ENCODE measurements around the gene ZNF236.
A peak's percentile ranks its signal among the peaks of the same experiment; 100 is the strongest.

The ZNF236 gene

DNA sequence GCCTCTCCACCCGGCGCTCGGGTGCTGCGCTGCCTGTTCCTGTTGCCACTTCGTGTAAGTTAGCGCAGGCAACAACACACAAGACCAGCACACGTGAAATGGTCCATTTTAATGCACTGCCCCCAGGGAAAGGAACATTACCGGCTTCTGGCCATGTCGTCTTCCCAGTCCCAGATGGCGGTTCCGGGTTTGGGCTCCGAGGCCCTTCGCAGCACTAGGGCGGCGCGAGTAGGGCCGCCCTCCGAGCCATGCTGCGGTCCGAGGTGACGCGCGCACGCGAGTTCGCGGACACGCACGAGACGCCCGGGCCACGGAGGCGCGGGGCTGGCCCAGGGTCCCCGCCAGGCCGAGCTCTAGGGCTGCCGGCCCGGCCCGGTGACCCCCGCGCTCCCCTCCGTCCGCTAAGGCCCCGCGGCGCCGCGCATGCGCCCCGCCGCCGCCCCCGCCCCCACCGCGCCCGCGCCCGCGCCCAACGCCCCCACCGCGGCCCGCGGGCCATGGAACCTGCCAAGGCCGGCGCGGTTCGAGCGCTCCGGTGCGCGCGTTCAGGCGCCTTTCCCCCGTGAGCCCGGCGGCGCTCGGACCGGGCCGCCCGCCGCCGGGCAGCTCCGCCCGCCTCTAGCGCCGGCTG lies 367 bp upstream of the ZNF236 start:
- peak; percentile 70 to 80 for DNase-seq

DNA sequence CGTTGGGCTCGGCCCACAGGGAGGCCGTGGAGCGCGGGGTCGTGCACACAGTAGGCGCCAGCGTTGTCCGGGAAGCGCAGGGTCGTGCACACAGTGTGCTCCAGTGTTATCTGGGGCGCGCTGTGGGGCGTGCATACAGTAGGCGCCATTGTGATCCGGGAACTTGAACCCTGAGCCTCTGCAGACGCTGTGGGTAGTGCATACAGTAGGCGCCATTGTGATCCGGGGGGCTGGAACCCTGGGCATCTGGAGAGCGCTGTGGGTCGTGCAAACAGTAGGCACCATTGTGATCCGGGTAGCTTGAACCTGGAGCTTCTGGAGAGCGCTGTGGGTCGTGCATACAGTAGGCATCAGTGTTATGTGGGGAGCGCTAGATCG lies 793 bp downstream of the ZNF236 start:
- DNase-seq: no peak

DNA sequence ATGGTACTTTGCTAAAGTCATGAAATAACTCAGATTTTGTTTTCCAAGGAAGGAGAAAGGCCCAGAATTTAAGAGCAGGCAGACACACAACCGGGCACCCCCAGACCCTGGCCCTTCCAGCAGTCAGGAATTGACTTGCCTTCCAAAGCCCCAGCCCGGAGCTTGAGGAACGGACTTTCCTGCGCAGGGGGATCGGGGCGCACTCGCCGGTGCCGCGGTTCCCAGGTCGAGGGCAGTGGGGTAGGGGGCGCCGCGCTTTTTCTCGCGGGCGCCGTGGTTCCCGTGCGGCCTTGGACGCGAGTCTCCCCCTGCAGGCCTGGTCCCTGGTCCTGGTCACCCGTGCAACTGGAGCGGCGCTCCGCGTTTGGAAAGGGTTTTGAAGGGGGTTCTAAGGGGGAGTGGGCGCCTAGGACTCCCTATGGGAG lies 1.2 kb downstream of the ZNF236 start:
- DNase-seq: peak; percentile 2 to 9

DNA sequence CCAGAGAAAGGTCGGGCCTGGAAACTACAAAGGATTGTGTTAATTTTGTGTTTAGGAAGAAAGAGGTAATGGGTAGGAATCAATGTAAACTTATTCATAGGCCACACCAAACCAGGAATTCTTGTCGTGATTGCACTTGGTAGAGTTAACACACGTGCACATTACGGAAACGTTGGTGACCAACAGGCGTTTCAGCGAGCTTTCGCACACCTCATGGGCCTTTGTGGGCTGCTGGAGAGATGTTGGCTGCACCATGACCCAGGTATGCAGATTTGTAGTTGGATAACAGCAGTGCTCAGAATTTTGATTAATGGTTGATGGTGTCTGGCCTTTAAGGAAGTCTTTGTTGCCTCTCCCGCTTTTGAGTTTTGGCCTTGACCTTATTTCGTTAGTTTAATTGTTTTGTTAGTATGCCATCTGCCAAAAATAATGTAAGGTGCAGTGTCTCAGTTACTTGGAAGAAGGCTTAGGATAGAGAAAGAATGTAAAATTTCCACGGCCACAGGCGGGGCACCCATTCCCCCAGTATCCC lies 1.9 kb downstream of the ZNF236 start:
- DNase-seq: no peak

DNA sequence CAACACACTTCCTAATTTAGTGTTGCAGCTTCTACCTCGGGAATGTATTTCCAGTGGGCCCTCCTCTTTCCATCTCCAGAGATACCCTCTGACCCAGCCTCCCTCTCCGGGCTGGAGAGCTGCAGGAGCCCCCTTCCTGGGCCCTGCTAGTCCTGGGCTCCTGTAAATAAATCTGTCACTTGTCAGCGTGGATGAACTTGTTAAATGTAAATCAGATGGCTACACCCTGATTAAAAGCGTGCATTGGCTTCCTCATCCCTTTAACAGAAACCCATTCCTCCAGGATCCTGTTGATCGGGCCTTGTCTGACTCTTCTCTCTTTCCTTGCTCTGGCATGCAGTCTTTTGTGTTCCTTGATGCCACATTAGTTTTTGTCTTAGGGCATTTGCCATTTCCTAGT lies 2.4 kb downstream of the ZNF236 start:
- no peak for DNase-seq

DNA sequence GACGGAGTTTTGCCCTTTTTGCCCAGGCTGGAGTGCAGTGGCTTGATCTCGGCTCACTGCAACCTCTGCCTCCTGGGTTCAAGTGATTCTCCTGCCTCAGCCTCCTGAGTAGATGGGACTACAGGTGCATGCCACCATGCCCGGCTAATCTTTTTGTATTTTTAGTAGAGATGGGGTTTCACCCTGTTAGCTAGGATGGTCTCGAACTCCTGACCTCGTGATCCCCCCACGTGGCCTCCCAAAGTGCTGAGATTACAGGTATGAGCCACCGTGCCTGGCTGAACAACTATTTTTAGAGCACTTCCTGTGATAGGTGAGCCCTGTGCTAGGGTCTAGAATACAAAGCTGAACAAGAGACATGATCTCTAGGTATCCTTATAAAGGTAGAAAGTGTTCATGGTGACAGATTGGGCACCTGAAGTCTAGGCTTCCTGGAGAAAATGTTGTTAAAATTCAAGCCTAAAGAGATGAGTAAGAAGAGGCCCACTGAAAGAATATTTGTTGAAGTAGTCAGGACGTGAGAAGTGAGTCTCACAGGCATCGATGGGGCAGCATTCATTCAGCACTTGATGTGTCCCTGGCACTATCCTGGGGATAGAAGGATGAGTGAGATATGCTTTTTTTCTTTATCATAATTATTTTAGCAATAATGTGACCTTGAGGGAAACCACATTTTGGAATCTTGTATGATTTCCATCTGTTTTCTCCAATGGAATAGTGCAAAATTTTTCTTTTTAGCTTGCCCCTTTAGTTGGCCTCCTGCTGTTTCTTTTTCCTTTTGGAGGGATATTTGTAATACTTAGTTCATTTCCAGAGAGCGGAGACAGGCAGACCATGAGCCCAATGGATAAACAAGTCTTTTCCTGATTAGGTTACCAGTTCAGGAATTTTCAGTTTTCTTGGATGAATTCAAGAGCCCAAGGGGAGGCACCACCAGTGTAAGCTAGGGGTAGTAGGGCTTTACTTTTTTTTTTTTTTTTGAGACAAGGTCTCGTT lies 5.1 kb downstream of the ZNF236 start:
- no peak for DNase-seq

DNA sequence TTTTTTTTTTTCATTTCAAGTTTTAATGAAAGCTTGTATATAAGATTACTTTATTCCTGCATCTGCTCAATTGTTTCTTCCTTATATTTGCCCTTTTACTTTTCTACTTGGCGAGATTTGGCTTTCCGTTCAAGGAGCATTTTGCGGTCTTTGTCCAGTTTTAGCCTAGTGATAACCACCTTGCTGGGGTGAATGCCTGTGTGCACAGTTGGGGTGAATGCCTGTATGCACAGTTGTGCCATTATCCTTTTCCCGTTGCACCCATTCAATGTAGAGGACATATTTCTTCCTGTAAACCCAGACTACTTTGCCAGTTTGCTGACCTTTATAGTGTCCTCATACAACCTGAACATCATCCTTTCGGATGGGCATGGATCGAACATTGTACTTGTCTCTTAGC lies 12.0 kb downstream of the ZNF236 start:
- DNase-seq: no peak

DNA sequence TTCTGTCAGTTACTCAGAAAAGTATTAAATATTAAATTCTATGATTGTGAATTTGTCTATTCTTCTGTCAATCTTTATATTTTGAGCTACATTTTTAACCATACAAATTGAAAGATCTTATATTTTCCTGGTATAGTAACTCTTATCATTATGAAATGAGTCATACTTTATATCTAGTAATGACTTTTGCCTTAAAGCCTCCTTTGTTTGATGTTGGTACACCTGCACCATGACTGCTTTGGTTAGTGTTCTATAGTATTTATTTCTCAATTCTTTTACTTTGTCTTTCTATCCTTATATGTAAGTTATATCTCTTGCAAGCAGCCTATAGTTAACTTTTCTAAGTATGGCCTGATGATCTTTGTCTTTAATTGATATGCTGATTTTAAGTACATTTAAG lies 13.0 kb downstream of the ZNF236 start:
- no peak for DNase-seq

DNA sequence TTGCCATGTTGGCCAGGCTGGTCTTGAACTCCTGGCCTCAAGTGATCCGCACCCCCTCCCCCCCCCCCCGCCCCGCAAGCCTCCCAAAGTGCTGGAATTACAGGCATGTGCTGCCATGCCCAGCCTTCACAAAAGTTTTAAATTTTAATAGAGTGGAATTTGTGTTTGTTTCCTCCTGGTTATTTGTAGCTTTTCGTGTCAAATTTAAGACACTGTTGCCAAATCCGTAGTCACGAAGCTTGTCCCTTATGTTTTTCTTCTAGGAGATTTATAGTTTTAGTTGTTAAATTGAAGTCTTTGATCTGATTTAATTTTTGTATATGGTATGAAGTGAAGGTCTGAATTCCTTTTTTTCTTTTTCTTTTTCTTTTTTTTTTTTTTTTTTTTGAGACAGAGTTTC lies 14.7 kb downstream of the ZNF236 start:
- DNase-seq: no peak

DNA sequence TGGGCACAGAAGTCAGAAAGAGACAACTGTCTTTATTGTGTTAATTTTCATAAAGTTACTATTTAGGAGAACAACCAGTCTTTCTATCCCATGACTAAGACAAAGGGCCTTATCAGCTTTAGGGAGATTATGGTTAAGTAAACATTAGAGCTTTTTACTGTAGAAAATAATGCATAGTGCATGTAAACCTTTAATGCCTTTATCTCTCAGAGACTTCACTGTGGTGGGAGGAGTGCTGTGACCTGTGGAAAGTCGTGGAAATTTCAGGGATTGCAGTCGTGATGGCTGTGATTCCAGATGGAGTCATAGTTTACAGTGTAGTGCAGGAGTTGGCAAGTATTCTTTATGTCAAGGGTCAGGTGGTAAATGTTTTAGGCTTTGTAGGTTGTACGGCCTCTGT lies 15.8 kb downstream of the ZNF236 start:
- DNase-seq: no peak

DNA sequence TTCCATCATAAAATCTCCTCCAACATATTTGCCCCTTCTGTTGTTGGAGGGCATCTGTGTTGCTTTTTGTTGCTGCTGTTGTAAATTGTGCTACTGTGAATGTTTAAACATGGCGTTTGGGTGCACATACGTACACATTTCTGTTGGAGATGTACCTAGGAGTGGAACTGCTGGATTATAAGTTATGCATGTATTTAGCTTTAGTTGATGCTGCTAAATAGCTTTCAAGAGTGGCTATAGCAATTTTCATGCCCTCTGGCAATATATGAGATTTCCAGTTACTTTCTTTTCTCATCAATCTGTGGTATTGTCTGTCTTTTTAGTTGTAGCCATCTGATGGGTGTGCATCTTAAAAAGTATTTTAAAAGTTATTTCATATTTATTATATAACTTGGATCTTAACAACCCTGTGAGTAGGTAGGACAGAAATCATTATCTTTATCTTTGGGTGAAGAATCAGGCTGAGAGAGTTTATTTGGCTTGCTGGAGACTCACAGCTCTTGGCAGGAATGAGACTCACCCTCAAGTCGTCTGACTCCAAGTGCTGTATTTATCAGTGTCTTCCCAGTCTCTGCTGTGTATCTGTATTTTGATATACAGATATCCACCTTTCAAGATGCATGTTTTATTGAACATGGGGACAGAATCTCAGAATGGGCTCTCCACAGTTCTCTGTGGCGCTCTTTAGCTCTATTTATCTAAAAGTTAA lies 16.9 kb downstream of the ZNF236 start:
- no peak for DNase-seq

DNA sequence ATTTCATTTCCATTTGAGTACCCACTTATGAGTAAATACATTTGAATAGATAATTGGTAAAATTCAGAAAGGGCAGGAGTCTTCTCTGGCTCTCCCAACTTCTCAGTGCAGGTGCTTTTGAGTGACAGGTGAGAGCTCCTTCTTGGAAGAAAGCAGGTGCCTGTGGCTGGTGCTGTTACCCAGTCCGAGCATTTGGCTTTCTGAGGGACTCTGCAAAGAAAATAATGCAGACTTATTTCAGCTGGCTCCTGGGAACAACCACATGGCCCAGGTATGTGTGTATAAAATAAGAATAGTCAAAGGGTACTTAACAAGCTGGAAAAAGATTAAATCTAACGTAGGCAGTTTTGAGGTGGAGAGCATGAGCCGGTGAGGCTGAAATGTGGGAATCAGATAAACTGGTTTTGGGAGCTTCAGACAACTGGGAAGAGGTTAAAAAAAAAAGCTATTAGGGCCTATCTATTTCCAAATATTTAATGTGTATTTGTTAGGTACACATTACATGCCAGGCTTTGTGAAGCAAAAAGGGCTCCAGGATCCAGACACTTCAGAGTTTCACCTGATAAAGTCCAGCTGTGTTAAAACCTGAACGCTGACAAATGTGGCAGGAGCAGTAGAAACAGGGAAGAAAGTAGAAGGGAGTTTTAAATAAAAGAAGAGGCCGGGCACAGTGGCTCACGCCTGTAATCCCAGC lies 20.6 kb downstream of the ZNF236 start:
- no peak for DNase-seq

DNA sequence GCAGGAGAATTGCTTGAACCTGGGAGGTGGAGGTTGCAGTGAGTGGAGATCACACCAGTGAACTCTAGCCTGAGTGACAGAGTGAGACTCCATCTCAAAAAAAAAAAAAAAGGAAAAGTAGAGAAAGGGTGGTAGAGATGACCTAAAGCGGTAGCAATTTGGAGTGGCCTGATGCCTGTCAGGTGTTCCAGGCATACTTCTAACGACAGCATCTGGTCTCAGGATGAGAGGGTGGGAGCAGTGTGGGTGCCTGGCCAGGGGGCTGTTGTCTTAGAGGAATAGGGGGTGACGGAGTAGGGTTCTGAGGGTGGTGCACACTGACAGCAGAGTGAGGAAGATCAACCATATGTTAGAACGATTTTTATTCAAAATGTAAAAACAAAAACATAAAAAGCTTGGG lies 21.8 kb downstream of the ZNF236 start:
- DNase-seq: no peak

DNA sequence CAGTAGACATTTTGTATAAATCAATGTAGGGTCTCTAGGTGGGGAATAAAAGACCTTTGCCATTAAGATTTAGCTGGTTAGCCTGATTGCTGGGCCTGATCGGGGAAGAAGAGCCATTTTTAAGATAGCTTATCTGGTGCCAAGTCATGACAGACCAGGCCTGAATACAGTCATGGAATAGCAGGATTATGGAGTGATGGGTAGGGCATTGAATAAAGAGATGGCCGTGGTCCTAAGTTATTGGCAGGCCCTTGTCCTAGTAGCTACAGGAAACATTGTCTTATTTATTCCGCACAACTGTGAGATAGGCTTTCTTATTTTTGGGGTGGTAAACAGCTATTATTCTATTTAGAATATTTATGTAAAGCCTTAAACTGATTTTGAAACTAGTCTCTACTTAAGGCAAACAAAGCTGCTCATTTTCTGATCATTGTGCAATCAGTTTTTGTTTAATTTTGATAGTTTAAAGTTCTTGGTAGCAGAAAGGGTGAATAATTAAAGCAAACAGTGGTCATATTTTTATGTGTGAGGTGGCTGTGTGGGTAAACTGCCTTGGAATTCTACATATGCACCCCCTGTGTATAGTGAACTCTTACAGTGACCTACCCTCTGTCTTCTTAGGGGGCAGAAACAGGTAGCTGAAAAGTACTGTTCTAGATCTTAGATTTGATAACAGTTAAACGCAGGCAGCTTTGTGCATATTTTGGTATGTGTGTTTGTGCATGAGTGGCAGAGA lies 22.6 kb downstream of the ZNF236 start:
- no peak for DNase-seq

DNA sequence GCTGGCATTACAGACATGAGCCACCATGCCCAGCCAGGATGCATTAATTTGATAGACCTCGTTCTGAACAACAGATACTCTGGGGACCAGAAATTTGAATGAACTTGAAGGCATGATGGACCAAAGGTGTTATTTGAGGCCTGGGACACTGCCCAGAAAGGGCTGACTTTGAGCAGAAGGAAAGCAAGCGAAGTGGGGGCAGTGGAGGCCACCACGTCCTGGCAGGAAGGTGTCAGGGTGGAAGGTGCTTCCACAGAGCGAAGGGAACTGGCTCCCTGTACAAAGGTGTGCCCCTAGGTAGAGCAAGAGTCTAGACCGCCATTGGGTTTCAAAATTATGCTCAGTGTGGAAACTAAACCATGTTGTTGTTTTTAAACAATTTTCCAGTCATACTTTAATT lies 23.9 kb downstream of the ZNF236 start:
- no peak for DNase-seq

DNA sequence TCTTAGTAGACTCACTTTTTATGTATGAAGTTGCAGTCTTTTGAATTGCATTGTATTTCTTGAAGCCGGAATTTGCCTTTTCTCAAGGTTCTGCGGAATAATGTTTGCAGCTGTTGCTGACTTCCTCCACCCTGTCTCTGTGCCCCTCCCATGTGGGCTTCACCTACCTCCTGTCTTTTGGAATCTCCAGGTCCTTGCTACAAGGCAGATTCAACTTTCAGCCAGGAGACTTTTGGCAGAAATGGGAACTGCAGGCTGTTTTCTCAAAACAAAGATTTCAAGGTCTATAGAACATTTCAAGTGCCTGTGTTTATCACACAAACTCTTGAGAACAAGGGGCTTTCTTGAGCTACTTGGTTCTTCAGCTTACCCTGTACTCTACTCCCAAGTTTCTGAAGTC lies 25.6 kb downstream of the ZNF236 start:
- DNase-seq: no peak

DNA sequence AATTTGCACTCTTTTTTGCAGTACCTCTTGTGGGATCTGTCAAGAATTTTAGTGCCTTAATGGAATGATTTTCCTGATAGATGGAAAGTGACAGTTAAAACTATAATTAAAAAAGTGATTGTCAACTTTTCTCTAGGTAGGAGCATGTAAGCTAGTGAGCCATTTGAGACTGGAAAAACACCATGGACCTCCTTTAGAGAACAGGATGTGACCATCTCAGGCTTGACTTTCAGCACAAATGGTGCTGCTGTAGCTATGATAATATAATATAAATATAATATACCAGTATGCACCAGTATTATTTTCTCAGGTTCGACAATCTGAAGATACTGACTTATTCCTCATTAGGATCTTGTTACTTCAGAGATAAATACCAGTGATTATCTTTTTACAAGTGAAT lies 27.8 kb downstream of the ZNF236 start:
- no peak for DNase-seq

DNA sequence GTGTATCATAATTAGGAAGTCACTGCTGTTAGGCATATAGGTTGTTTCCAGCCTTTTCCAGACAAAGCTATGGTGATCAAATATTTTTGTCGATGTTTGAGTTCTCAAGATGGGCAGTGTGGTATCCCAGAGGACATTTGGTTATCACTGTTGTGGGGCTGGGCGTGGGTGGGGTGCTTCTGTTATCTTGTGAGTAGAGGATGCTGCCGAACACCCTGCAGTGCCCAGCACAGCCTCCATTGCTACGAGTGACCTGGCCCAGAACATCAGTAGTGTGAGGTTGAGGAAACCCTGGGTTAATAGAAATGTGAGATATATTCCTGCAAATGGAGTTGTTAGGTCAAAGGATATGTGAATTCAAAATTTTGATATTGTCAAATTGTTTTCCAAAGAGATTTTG lies 33.2 kb downstream of the ZNF236 start:
- no peak for DNase-seq

DNA sequence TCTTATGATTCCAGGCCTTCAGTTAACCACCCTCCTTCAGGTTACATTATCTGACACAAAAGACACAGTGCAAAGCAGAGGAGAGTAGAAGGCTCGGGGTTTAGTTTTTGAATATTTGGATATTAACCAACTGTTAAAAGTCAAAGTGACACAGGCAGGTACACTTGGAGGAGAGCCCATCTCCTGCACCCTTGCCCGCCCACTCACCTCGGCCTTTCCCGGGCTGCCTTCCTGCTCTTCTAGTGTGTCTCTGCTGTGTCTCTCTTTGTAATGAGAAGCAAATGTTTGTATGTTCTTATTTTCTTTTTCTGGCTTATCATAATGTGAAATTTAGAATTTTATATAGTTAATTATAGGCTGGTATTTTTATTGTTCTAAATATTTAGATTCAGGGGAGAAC lies 35.1 kb downstream of the ZNF236 start:
- no peak for DNase-seq

DNA sequence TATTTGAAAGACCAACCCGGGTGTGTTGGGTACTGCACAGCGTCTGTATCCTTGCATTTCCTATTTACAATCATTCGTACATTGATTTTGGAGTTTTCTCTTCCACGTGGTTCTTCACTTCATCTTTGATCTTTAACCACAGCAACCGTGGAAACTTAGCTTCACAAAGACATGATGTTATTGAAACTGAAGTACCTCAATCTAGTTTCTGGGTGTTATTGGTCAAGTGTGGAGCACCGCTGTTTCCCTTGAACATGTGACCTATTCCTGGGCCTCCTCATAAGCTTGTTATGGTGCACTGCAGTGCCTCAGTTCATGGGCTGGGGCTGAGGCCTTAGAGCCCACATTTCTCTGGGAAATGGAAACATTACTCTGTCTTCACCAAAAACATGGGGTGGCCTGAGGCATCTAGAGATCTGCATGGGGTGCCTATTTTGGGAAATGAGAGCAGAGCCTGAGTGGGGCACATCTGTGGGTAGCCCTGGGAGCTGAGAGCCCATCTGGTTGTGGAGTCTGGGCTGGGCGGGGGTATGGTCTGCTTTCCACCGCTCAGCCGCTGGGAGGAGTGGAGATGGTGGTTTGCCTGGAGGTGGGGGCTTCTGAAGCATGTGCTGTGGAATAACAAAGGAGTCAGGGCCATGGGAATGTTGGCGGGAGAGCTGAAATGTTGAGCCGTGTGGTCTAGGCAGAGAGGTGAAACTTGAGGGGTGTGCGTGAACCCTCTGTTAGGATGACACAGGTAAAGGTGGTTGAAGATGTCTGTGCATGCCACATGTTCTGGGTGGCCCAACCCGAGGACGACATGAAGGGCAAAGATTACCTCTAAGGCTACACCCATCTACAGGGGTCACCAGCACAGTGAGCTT lies 37.4 kb downstream of the ZNF236 start:
- no peak for DNase-seq

DNA sequence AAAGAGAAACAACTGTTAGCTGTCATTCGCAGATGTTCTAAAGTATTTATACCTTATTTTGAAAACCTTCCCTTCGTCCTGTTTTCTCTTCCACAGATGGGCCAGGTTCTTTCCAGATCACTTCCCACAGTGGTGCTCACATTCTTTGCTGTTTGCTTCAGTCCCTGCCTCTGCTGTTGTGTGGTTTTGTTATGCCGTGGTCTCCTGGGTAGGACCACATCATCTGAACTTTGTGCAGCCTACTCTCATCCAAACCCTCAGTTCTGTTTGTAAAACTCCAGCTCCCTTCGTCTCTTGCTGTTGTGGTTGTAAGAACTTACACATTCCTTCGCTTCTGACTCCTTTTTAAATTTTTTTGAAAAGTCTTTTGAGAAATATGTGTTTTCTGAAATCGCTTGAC lies 38.1 kb downstream of the ZNF236 start:
- no peak for DNase-seq

All from inflammatory macrophage (primary cell).